ENCODE measurements around the gene TBC1D22A.

The TBC1D22A gene

DNA sequence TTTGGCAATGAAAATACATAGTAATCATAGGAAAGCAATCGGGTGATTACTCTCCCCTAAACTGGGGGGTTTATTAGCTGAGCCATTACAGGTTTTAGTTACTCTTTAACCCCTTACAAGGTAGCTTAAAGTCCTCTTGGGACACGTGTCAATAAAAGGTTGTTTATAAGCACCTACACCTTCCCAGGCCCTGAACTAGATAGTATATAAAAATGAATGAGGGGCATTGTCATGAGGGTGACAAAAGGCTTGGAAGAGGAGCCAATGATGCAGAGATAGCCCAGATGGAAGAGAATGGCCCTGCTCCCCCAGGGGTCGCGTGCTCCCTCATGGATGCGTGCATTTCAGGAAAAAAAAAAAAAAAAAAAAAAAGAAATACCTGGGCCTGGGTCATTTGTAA lies 276.9 kb downstream of the TBC1D22A start:
- WGBS (ENCODE audit: extremely low coverage, insufficient coverage, low lambda C conversion rate), result no CpG with 5 or more reads among the region's 5 CpGs
- H2BK5ac ChIP-seq (ENCODE audit: low read length), result no peak overlapping the region
- H3K79me1 ChIP-seq (ENCODE audit: low read length), result no peaks in the 10 kb centered on the region

GRCh38 chr22:47040486-47041270 lies 278.2 kb downstream of the TBC1D22A start:
- H2BK15ac ChIP-seq (replicated peaks; ENCODE audit: low read depth), result no peak overlapping the region
- no peaks in the 10 kb centered on the region for H3K36me3 ChIP-seq (ENCODE audit: control insufficient read depth, insufficient read depth, low read length)
- H2BK5ac ChIP-seq (ENCODE audit: low read length), result no peak overlapping the region
- no peak overlapping the region for H2AK5ac ChIP-seq (ENCODE audit: low read length)
- no peak overlapping the region for H4K5ac ChIP-seq (ENCODE audit: low read length)
- no CpG with 5 or more reads among the region's 25 CpGs for WGBS (ENCODE audit: extremely low coverage, insufficient coverage, low lambda C conversion rate)
- H3K4ac ChIP-seq (ENCODE audit: low read depth, low read length), result no peak overlapping the region
- H3K9ac ChIP-seq (ENCODE audit: low read length), result no peak overlapping the region
- no peak overlapping the region for H3K27ac ChIP-seq (ENCODE audit: low read depth, low read length)
- no peak overlapping the region for H3K4me3 ChIP-seq (ENCODE audit: low read length)
- no peak overlapping the region for H4K8ac ChIP-seq (ENCODE audit: low read depth, low read length)
- no peak overlapping the region for H3K56ac ChIP-seq (ENCODE audit: low read length)
- H3K4me2 ChIP-seq (ENCODE audit: low read length), result no peak overlapping the region
- H3K79me2 ChIP-seq (ENCODE audit: control insufficient read depth, insufficient read depth, low read length), result no peaks in the 10 kb centered on the region
- H3K23ac ChIP-seq (ENCODE audit: low read length), result no peak overlapping the region
- no peak overlapping the region for H2BK120ac ChIP-seq (ENCODE audit: low read depth, low read length)
- H3K18ac ChIP-seq (ENCODE audit: low read length), result no peak overlapping the region
- H3K79me1 ChIP-seq (ENCODE audit: low read length), result no peaks in the 10 kb centered on the region
- no peaks in the 10 kb centered on the region for H3K27me3 ChIP-seq (ENCODE audit: insufficient read depth, low read length, poor library complexity)
- no peak for DNase-seq
- no peaks in the 10 kb centered on the region for H3K4me1 ChIP-seq (ENCODE audit: control insufficient read depth, low read depth, low read length)

More for the DNA sequence above, 276.9 kb downstream of the TBC1D22A start:
- Histone ChIP-seq H3K4me3 (ENCODE audit: low read length) (no peak overlapping the region), H3K27ac (ENCODE audit: low read depth, low read length) (no peak overlapping the region), H3K56ac (ENCODE audit: low read length) (no peak overlapping the region), H2BK120ac (ENCODE audit: low read depth, low read length) (no peak overlapping the region), H3K36me3 (ENCODE audit: control insufficient read depth, insufficient read depth, low read length) (no peaks in the 10 kb centered on the region), H3K4me1 (ENCODE audit: control insufficient read depth, low read depth, low read length) (no peaks in the 10 kb centered on the region), H2BK15ac (replicated peaks; ENCODE audit: low read depth) (no peak overlapping the region), H3K27me3 (ENCODE audit: insufficient read depth, low read length, poor library complexity) (no peaks in the 10 kb centered on the region), H4K5ac (ENCODE audit: low read length) (no peak overlapping the region), H4K8ac (ENCODE audit: low read depth, low read length) (no peak overlapping the region), H3K4me2 (ENCODE audit: low read length) (no peak overlapping the region), H2AK5ac (ENCODE audit: low read length) (no peak overlapping the region), H3K79me2 (ENCODE audit: control insufficient read depth, insufficient read depth, low read length) (no peaks in the 10 kb centered on the region), H3K4ac (ENCODE audit: low read depth, low read length) (no peak overlapping the region), H3K23ac (ENCODE audit: low read length) (no peak overlapping the region), H3K9ac (ENCODE audit: low read length) (no peak overlapping the region), H3K18ac (ENCODE audit: low read length) (no peak overlapping the region)
- DNase-seq, result no peak

- Histone ChIP-seq H3K27ac (ENCODE audit: low read depth, low read length) (no peak overlapping the region), H3K79me2 (ENCODE audit: control insufficient read depth, insufficient read depth, low read length) (no peaks in the 10 kb centered on the region), H3K9ac (ENCODE audit: low read length) (no peak overlapping the region), H3K79me1 (ENCODE audit: low read length) (no peaks in the 10 kb centered on the region), H3K23ac (ENCODE audit: low read length) (no peak overlapping the region), H3K4me2 (ENCODE audit: low read length) (no peak overlapping the region), H2BK5ac (ENCODE audit: low read length) (no peak overlapping the region), H3K4ac (ENCODE audit: low read depth, low read length) (no peak overlapping the region), H3K4me3 (ENCODE audit: low read length) (no peak overlapping the region), H3K4me1 (ENCODE audit: control insufficient read depth, low read depth, low read length) (no peaks in the 10 kb centered on the region), H3K27me3 (ENCODE audit: insufficient read depth, low read length, poor library complexity) (no peaks in the 10 kb centered on the region), H3K56ac (ENCODE audit: low read length) (no peak overlapping the region), H3K18ac (ENCODE audit: low read length) (no peak overlapping the region), H2BK15ac (replicated peaks; ENCODE audit: low read depth) (no peak overlapping the region), H2BK120ac (ENCODE audit: low read depth, low read length) (no peak overlapping the region), H4K8ac (ENCODE audit: low read depth, low read length) (no peak overlapping the region), H3K36me3 (ENCODE audit: control insufficient read depth, insufficient read depth, low read length) (no peaks in the 10 kb centered on the region), H2AK5ac (ENCODE audit: low read length) (no peak overlapping the region), H4K5ac (ENCODE audit: low read length) (no peak overlapping the region)
- no peak for DNase-seq
- no CpG with 5 or more reads among the region's 27 CpGs for WGBS (ENCODE audit: extremely low coverage, insufficient coverage, low lambda C conversion rate)
Measured at GRCh38 chr22:47041271-47042115, 279.0 kb downstream of the TBC1D22A start.

DNA sequence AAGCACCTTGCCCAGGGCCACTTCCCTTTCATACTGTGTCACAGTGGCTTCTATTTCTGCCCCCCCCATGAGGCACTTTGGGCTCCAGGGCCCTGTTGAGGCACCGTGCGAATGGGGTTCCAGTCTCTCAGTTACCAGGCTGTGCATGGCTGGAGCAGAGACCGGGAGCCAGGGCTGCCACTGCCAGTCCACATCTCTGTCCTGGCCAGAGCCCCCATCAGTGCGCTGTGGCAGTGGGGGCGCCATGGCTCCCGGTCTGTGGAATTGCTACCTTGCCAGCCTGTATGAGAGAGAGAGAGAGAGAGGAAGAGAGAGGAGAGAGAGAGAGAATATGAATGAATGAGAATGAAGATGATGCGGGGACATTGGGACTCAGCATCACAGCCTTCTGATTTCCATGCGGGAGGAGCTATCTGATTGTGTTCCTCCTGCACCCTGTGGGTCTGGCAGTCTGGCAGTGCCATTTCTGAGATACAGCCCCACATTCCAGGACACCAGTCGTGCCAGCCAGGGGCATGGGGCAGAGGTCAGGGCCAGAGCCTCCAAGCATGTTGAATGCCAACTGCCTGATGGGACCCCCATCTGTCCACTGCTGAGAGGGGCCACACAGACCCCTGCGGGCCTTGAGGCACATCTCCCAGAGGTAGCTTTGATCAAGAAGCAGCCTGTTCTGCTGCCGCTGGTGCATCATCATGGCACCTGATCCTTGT lies 279.8 kb downstream of the TBC1D22A start:
- no peak overlapping the region for H3K27ac ChIP-seq (ENCODE audit: low read depth, low read length)
- H3K27me3 ChIP-seq (ENCODE audit: insufficient read depth, low read length, poor library complexity), result no peaks in the 10 kb centered on the region
- no peak overlapping the region for H3K18ac ChIP-seq (ENCODE audit: low read length)
- H3K23ac ChIP-seq (ENCODE audit: low read length), result no peak overlapping the region
- no peak for DNase-seq
- H3K4me1 ChIP-seq (ENCODE audit: control insufficient read depth, low read depth, low read length), result no peaks in the 10 kb centered on the region
- no peak overlapping the region for H2BK15ac ChIP-seq (replicated peaks; ENCODE audit: low read depth)
- no peak overlapping the region for H3K4ac ChIP-seq (ENCODE audit: low read depth, low read length)
- H3K4me3 ChIP-seq (ENCODE audit: low read length), result no peak overlapping the region
- H2BK120ac ChIP-seq (ENCODE audit: low read depth, low read length), result no peak overlapping the region
- H3K36me3 ChIP-seq (ENCODE audit: control insufficient read depth, insufficient read depth, low read length), result no peaks in the 10 kb centered on the region
- no peaks in the 10 kb centered on the region for H3K79me2 ChIP-seq (ENCODE audit: control insufficient read depth, insufficient read depth, low read length)
- no peak overlapping the region for H4K8ac ChIP-seq (ENCODE audit: low read depth, low read length)
- WGBS (ENCODE audit: extremely low coverage, insufficient coverage, low lambda C conversion rate), result no CpG with 5 or more reads among the region's 11 CpGs
- no peak overlapping the region for H4K5ac ChIP-seq (ENCODE audit: low read length)
- H3K56ac ChIP-seq (ENCODE audit: low read length), result no peak overlapping the region
- H3K79me1 ChIP-seq (ENCODE audit: low read length), result no peaks in the 10 kb centered on the region
- H3K4me2 ChIP-seq (ENCODE audit: low read length), result no peak overlapping the region
- H2BK5ac ChIP-seq (ENCODE audit: low read length), result no peak overlapping the region
- no peak overlapping the region for H2AK5ac ChIP-seq (ENCODE audit: low read length)
- no peak overlapping the region for H3K9ac ChIP-seq (ENCODE audit: low read length)

- Histone ChIP-seq H3K4me3 (ENCODE audit: low read length) (no peak overlapping the region), H2BK120ac (ENCODE audit: low read depth, low read length) (no peak overlapping the region), H3K4ac (ENCODE audit: low read depth, low read length) (no peak overlapping the region), H3K79me2 (ENCODE audit: control insufficient read depth, insufficient read depth, low read length) (no peaks in the 10 kb centered on the region), H3K79me1 (ENCODE audit: low read length) (no peaks in the 10 kb centered on the region), H3K27me3 (ENCODE audit: insufficient read depth, low read length, poor library complexity) (no peaks in the 10 kb centered on the region), H3K56ac (ENCODE audit: low read length) (no peak overlapping the region), H3K36me3 (ENCODE audit: control insufficient read depth, insufficient read depth, low read length) (no peaks in the 10 kb centered on the region), H3K4me2 (ENCODE audit: low read length) (no peak overlapping the region), H2AK5ac (ENCODE audit: low read length) (no peak overlapping the region), H4K8ac (ENCODE audit: low read depth, low read length) (no peak overlapping the region), H2BK15ac (replicated peaks; ENCODE audit: low read depth) (no peak overlapping the region), H3K27ac (ENCODE audit: low read depth, low read length) (no peak overlapping the region), H3K18ac (ENCODE audit: low read length) (no peak overlapping the region), H3K9ac (ENCODE audit: low read length) (no peak overlapping the region), H2BK5ac (ENCODE audit: low read length) (no peak overlapping the region), H4K5ac (ENCODE audit: low read length) (no peak overlapping the region), H3K4me1 (ENCODE audit: control insufficient read depth, low read depth, low read length) (no peaks in the 10 kb centered on the region), H3K23ac (ENCODE audit: low read length) (no peak overlapping the region)
- DNase-seq, result no peak
- WGBS (ENCODE audit: extremely low coverage, insufficient coverage, low lambda C conversion rate), result no CpG with 5 or more reads among the region's 18 CpGs
Measured at GRCh38 chr22:47042861-47043496, 280.5 kb downstream of the TBC1D22A start.

All from mesendoderm (in vitro differentiated cells).